NOMO-1 (cell line): Measurements from ENCODE around the gene TDRD7.

Experiments
- DNase-seq, 2 experiments: peaks; one replicate each; lab custom pipeline; 2025; ENCODE audit not compliant: unreplicated experiment in 2 of 2; lab: John Stamatoyannopoulos, UW

TDRD7 gene

GRCh38 chr9:97387504-97387886 is 24.4 kb upstream of the TDRD7 start:
- DNase-seq: no peak

DNA sequence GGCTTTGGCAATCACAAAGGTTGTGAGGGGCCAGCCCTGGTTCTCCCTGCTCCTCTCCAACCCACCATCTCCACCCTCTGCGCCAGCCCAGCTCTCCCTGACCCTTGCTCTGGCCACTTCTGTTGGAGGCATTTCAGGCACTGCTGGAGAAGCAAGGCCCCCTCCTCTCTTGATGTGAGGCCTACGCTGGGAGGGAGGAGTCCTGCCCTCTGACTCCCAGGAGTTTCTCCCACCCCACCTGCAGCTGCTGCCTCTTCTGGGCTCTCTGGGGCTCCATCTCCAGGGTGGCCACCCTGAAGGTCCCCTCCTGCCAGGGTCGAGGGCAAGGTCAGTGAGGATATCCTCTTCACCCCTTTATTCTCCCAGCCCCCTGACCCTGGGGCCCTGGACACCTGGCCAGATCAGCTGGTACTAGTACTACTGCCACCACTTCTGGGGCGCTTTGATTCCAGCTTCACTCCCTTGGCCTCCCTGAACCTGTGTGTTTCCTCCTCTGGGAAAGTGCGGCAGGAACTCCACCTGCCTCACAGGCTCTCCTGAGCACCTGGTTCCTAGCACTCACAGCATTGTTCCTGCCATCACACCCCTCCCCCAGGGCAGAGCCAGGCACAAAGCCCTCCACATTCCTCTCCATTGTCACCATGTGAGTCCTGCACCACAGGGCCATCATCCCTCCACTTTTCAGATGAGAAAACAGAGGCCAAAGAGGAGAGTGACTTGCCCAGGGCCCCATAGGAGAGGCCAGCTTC is 23.8 kb upstream of the TDRD7 start:
- DNase-seq: no peak

- DNase-seq: peak; percentile 23 to 32
Measured at GRCh38 chr9:97388721-97389238, 23.1 kb upstream of the TDRD7 start.

DNA sequence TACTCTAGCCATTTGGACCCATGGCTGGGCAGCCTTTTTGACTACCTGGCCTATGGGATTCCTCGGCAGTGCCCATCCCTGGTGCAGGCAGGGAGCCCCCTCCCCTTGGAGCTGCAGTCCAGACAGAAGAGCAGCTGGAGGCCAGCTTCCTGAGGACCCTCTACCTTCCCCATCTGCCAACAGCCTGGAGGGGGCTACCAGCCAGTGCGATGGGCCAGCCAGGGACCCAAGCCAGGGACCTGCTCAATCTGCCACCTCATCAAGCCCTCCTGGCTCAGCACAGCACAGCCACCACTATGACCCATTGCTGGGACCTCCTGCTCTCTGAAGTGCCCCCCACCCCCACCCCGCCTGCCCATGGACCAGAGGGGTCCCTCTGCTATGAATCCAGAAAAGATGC is 22.6 kb upstream of the TDRD7 start:
- DNase-seq: no peak

DNA sequence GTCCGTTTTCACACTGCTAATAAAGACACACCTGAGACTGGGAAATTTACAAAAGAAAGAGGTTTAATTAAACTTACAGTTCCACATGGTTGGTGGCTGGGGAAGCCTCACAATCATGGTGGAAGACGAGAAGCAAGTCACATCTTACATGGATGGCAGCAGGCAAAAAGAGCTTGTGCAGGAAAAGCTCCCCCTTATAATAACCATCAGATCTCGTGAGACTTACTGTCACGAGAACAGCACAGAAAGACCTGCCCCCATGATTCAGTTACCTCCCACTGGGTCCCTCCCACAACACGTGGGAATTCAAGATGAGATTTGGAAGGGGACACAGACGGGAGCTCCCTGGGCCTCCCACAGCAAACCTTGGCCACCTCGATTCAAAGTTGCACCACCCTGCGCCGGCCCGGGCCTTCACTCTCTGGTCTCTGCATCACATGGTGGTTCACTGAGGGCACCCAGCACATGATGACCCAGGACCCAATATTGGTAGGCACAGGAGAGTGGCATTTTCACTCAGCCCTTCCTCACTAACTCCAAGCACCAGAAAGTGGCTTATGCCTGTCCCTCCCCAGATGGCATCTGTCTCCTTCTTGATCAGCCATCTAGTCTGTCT is 21.0 kb upstream of the TDRD7 start:
- no peak for DNase-seq

- no peak for DNase-seq
Measured at GRCh38 chr9:97394881-97395280, 17.0 kb upstream of the TDRD7 start.

GRCh38 chr9:97395745-97396144 is 16.2 kb upstream of the TDRD7 start:
- no peak for DNase-seq

GRCh38 chr9:97396256-97396655 is 15.6 kb upstream of the TDRD7 start:
- no peak for DNase-seq

GRCh38 chr9:97397220-97397619 is 14.7 kb upstream of the TDRD7 start:
- no peak for DNase-seq

DNA sequence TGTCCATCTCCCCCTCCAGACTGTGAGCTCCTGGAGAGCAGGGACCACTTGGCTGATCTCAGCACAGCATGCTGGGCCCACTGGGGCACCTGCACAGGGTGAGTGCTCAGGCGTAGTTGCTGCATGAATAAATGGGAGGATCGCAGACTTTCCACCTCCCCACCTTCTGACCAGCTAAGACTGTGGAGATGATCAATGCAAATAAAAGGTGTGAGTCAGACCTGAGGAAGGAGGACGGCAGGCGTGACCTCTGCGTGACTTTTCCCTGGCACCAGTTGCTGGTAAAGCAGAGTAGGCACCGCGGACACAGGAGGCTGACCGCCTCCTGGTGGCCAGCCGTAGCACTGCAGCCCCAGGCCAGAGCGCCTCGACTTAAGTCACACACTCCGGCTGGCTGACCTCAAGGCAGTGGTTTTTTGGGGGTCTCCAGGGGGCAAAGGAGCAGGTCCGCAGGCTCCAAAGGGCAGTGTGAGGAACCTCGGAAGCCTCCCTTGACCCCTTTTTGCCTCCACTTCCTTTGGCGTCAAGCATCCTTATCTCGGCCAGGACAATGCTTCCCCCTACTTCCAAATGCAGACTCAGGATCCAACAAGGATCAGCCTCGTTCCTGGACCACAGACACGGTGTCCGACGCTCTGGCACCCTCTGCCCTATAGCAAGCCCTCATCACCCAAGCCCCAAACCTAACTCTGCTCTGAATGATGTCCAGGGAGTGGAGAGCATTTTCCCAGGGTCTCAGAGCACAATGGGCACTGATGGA is 12.7 kb upstream of the TDRD7 start:
- peak in 1 of 2 experiments; percentile 24 for DNase-seq

- no peak for DNase-seq
Measured at GRCh38 chr9:97403746-97404316, 8.1 kb upstream of the TDRD7 start.

- no peak for DNase-seq
Measured at GRCh38 chr9:97405551-97405950, 6.3 kb upstream of the TDRD7 start.

- DNase-seq: no peak
Measured at GRCh38 chr9:97406620-97407177, 5.2 kb upstream of the TDRD7 start.

GRCh38 chr9:97408562-97408961 is 3.3 kb upstream of the TDRD7 start:
- DNase-seq: no peak

GRCh38 chr9:97411440-97411788 is 482 bp upstream of the TDRD7 start:
- no peak for DNase-seq

DNA sequence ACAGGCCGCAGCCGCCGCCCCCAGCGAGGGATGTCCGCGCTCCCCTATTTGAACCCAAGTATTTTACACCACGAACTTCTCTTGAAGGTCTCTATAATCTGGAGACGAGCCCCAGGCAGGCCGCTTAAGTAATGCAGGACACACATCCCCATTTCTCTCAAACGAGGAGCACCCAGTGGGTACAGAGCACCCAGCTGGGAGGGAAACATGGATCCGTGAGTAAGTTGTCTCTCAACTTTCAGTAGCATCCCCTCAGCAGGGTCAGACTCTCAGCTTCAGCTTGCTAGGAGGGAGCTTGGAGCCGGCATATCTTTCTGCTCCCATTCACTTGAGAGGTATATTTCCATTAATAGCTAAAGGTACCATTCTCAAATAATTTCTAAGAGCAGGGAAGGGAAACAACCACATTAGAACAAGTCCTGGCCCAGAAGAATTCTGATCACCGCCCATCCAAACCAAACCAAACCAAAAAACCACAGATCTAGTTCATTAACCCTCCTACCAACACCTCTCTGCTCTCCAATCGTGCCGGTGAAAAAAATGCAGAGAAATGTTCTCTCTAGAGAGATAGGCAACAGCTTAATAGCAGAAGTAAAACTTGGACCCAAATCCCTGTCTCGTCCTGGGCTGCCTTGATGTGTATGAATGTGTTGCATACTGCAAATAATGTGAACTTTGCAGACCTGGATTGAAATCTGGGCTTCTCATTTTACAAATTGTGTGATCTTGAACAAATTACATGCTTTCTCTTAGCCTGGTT is 910 bp downstream of the TDRD7 start:
- peak; percentile 32 to 33 for DNase-seq

GRCh38 chr9:97413462-97413861 is 1.6 kb downstream of the TDRD7 start:
- no peak for DNase-seq

DNA sequence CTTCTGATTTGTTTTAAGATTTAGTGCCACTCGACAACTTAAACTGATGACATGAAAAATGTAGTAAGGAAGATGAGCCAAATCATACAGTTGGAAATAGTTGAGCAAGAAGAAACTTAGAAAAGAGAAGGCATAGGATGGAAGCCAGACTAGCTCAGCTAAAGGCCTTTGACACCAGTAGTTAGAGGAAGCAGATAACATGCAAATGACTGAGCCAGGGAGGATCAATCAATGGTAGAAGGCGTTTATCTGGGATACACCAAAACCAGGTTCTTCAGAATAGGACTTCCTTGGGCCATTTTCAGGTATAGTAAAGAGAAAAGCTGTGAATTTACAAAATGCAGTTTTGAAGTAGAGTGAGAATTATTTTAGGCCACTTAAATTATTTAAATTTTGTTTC is 3.2 kb downstream of the TDRD7 start:
- peak; percentile 43 to 78 for DNase-seq

GRCh38 chr9:97418880-97419279 is 7.0 kb downstream of the TDRD7 start:
- no peak for DNase-seq

DNA sequence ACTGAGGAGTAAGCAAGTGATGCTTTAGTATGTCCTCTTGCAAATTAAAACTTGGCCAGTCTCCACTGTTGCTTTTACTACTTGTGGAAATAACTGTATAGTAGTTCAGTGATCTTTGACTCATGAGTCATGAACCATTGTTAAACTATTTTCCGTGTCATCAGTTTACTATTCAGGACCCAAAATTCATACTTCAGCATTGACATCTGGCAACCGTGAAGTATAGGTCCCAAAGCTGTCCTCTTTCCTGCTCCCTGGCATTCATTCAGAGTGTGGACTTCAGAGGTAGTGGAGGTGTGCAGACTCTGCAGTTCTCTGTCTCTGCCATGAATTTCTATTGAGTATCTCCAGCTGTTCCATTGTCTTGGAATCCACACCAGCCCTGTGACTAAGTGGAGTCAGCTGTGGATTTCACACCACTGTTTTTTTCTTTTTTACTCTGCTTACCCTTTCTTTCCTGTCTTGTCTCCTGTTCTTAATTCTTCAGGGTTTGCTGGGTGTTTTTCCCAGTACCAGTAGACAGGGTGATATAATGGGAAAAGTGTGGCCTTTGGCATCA is 7.5 kb downstream of the TDRD7 start:
- DNase-seq: no peak
